ENCODE measurements around the gene BPGM. TPM values are rescaled to one million over a fixed set of nuclear protein-coding genes. Genes with fewer than 3 reads are reported as not detected.

Gene BPGM
- total and polyA plus RNA-seq, 2 donors from 2014 or later, result 21.2 to 53.5 TPM

DNA sequence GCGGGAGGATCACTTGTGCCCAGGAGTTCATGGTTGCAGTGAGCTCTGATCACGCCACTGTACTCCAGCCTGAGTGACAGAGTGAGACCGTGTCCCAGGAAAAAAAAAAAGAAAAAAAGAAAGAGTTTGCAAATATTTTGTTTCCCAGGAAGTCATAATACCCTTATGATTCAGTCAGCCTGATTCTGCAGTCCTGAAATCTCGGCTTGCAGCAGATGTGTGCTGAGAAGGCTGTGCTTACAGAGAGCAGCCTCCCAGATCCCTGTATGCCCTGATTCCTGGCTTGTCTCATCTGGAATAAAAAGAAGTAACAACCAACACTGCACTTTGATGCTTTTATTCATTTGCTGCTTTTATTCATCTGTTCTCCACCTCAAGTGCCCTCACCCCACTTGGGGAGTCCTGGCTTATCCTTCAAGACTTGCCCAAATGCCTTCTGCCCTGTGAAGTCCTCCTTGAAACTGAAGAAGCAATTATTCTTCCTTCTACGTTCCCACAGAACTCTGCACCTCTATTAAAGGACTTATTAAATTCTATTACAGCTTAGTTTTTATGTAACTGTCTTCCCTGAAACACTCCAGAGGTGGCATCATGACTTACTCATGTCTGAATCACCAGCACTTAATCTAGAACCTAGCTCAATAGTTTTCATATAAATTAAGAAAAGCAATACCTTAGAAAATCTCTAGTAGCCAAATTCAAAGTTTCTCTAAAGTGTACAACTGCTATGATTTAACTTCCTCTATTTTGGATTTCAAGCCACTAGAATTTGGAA, 27.7 kb upstream of the BPGM start:
- Histone ChIP-seq H3K27ac (ENCODE audit: low read depth in 2 of 2, low read length in 2 of 2) (no peak overlapping the region), H3K27me3 (ENCODE audit: control insufficient read depth, insufficient read depth, low read length) (no peaks in the 10 kb centered on the region), H3K9me3 (ENCODE audit: control insufficient read depth in 2 of 3, insufficient read depth in 1 of 3, low read length in 3 of 3) (no peaks in the 10 kb centered on the region), H3K4me3 (ENCODE audit: low read length in 3 of 3) (no peak overlapping the region), H3K36me3 (ENCODE audit: control insufficient read depth in 2 of 3, insufficient read depth in 3 of 3, low read length in 3 of 3) (no peaks in the 10 kb centered on the region), H3K4me1 (ENCODE audit: control insufficient read depth in 2 of 3, insufficient read depth in 2 of 3, low read depth in 1 of 3, low read length in 3 of 3) (no peaks in the 10 kb centered on the region), H3K9ac (ENCODE audit: low read length in 3 of 3) (no peak overlapping the region)
- DNase-seq, result no peak
- no peak for TF ChIP-seq CTCF (IDR thresholded peaks at IDR 0.05; ENCODE audit: borderline replicate concordance, extremely low read depth, insufficient read depth)
- intact Hi-C loops (cut with DNase I), result no loop called here
- FAIRE-seq, result no peak

GRCh38 chr7:134619627-134620331, 26.9 kb upstream of the BPGM start:
- H3K36me3 ChIP-seq (ENCODE audit: control insufficient read depth in 2 of 3, insufficient read depth in 3 of 3, low read length in 3 of 3), result no peaks in the 10 kb centered on the region
- H3K9ac ChIP-seq (ENCODE audit: low read length in 3 of 3), result no peak overlapping the region
- FAIRE-seq (no peak), DNase-seq (no peak)
- H3K9me3 ChIP-seq (ENCODE audit: control insufficient read depth in 2 of 3, insufficient read depth in 1 of 3, low read length in 3 of 3), result no peaks in the 10 kb centered on the region
- H3K4me3 ChIP-seq (ENCODE audit: low read length in 3 of 3), result no peak overlapping the region
- no peaks in the 10 kb centered on the region for H3K4me1 ChIP-seq (ENCODE audit: control insufficient read depth in 2 of 3, insufficient read depth in 2 of 3, low read depth in 1 of 3, low read length in 3 of 3)
- H3K27me3 ChIP-seq (ENCODE audit: control insufficient read depth, insufficient read depth, low read length), result no peaks in the 10 kb centered on the region
- no peak overlapping the region for H3K27ac ChIP-seq (ENCODE audit: low read depth in 2 of 2, low read length in 2 of 2)
- intact Hi-C loops (cut with DNase I), result no loop called here
- TF ChIP-seq CTCF (IDR thresholded peaks at IDR 0.05; ENCODE audit: borderline replicate concordance, extremely low read depth, insufficient read depth), result no peak

- no peaks in the 10 kb centered on the region for H3K36me3 ChIP-seq (ENCODE audit: control insufficient read depth in 2 of 3, insufficient read depth in 3 of 3, low read length in 3 of 3)
- intact Hi-C loops (cut with DNase I), result no loop called here
- no peak for FAIRE-seq
These were observed 24.2 kb upstream of the BPGM start for GRCh38 chr7:134622303-134622995.

More at GRCh38 chr7:134622303-134622995, 24.2 kb upstream of the BPGM start:
- H3K9me3 ChIP-seq (ENCODE audit: control insufficient read depth in 2 of 3, insufficient read depth in 1 of 3, low read length in 3 of 3), result no peaks in the 10 kb centered on the region
- TF ChIP-seq CTCF (IDR thresholded peaks at IDR 0.05; ENCODE audit: borderline replicate concordance, extremely low read depth, insufficient read depth), result no peak
- H3K27ac ChIP-seq (ENCODE audit: low read depth in 2 of 2, low read length in 2 of 2), result no peak overlapping the region
- H3K9ac ChIP-seq (ENCODE audit: low read length in 3 of 3), result no peak overlapping the region
- no peaks in the 10 kb centered on the region for H3K27me3 ChIP-seq (ENCODE audit: control insufficient read depth, insufficient read depth, low read length)
- H3K4me1 ChIP-seq (ENCODE audit: control insufficient read depth in 2 of 3, insufficient read depth in 2 of 3, low read depth in 1 of 3, low read length in 3 of 3), result no peaks in the 10 kb centered on the region
- H3K4me3 ChIP-seq (ENCODE audit: low read length in 3 of 3), result no peak overlapping the region
- DNase-seq, result no peak
